Muscle of leg (tissue), 11 donors: Measurements from ENCODE around the gene PATE2. TPM values are rescaled to one million over a fixed set of nuclear protein-coding genes. Genes with fewer than 3 reads are reported as not detected.

Source experiments
- DNase-seq: peaks from one replicate; pipeline ENCODE4 v3.0.0; 2013
- H3K27ac ChIP-seq: one replicate; pipeline ENCODE4 v1.5.1; 2013; ENCODE audit warnings: mild to moderate bottlenecking, low read length, control low read depth
- H3K27me3 ChIP-seq: one replicate; pipeline ENCODE4 v1.6.1; 2013; ENCODE audit warnings: low read length; ENCODE audit not compliant: control insufficient read depth, insufficient read depth
- H3K36me3 ChIP-seq: one replicate; pipeline ENCODE4 v1.6.1; 2013; ENCODE audit warnings: low read length; ENCODE audit not compliant: control insufficient read depth, insufficient read depth
- H3K4me1 ChIP-seq: one replicate; pipeline ENCODE4 v1.6.1; 2013; ENCODE audit warnings: low read length; ENCODE audit not compliant: control insufficient read depth, insufficient read depth
- H3K4me3 ChIP-seq: one replicate; pipeline ENCODE4 v1.5.1; 2013; ENCODE audit warnings: low read length, control low read depth
- H3K9me3 ChIP-seq: replicated peaks from 2 replicates; pipeline ENCODE4 v1.6.1; 2013; ENCODE audit warnings: low read depth, low read length; ENCODE audit not compliant: control insufficient read depth
- WGBS: methylation state at CpG from one replicate; pipeline ENCODE4 v1.1.5; 2013; ENCODE audit warnings: missing lambda C conversion rate; ENCODE audit not compliant: insufficient coverage; 5-methylcytosine and 5-hydroxymethylcytosine counted together
- polyA plus RNA-seq, 8 donors: library from polyadenylated mRNA; unstranded; fragments of 120-200 nt; gene quantifications; one replicate each; pipeline versions ENCODE4 v1.2.1 to v1.2.3, GENCODE V29; 2013; ENCODE audit warnings: inconsistent platforms in 1 of 8, low replicate concordance in 1 of 8; ENCODE audit not compliant: insufficient read length in 8 of 8, insufficient read depth in 1 of 8
- total RNA-seq: library from RNA; stranded (reverse); fragments of 120-200 nt; gene quantifications from one replicate; pipeline ENCODE4 v1.2.4, GENCODE V29; 2013

The PATE2 gene
- total and polyA plus RNA-seq, 9 donors, result 0.07 to 0.17 (median 0.13) TPM; not detected in 6

GRCh38 chr11:125740617-125741016 is 38.0 kb downstream of the PATE2 start:
- DNase-seq, result no peak
- H3K4me1 ChIP-seq, result no peaks in the 10 kb centered on the region
- H3K36me3 ChIP-seq, result no peaks in the 10 kb centered on the region
- no peaks in the 10 kb centered on the region for H3K27me3 ChIP-seq
- H3K27ac ChIP-seq, result no peak overlapping the region
- H3K9me3 ChIP-seq, result no peaks in the 10 kb centered on the region
- H3K4me3 ChIP-seq, result no peak overlapping the region

GRCh38 chr11:125728969-125729368 is 49.7 kb downstream of the PATE2 start:
- no peaks in the 10 kb centered on the region for H3K4me1 ChIP-seq
- H3K27ac ChIP-seq, result no peak overlapping the region
- no peak for DNase-seq
- H3K9me3 ChIP-seq, result no peaks in the 10 kb centered on the region
- 38% methylated on average over 2 of the region's 3 CpGs for WGBS
- H3K36me3 ChIP-seq, result no peaks in the 10 kb centered on the region
- no peak overlapping the region for H3K4me3 ChIP-seq
- no peaks in the 10 kb centered on the region for H3K27me3 ChIP-seq

Other genes starting within 250 kb of the PATE2 start
- 40.3 TPM for gene EI24, start 209.4 kb downstream of the PATE2 start, total RNA-seq
- 10 to 100 TPM; 51.4 to 83.3 (median 66.8) TPM for gene EI24, start 209.4 kb downstream of the PATE2 start, polyA plus RNA-seq
- 68.9 TPM for gene STT3A, start 186.0 kb downstream of the PATE2 start, total RNA-seq
- gene STT3A, start 186.0 kb downstream of the PATE2 start, polyA plus RNA-seq, result 100 to 1,000 TPM; 109 to 158 (median 115) TPM
- gene CHEK1, start 153.7 kb downstream of the PATE2 start, total RNA-seq, result 9.4 TPM
- gene CHEK1, start 153.7 kb downstream of the PATE2 start, polyA plus RNA-seq, result 10 to 100 TPM in 3 of 8 donors, 1 to 10 TPM in 5; 7.6 to 16.6 (median 9.7) TPM
- not detected for gene ACRV1, start 98.0 kb downstream of the PATE2 start, total RNA-seq
- gene ACRV1, start 98.0 kb downstream of the PATE2 start, polyA plus RNA-seq, result under 1 TPM; 0.26 to 0.78 (median 0.37) TPM
- gene PATE1, start 32.5 kb downstream of the PATE2 start, total RNA-seq, result not detected
- gene PATE1, start 32.5 kb downstream of the PATE2 start, polyA plus RNA-seq, result not detected
- not detected for gene PATE3, start 9.3 kb upstream of the PATE2 start, total RNA-seq
- not detected for gene PATE3, start 9.3 kb upstream of the PATE2 start, polyA plus RNA-seq
- not detected for gene PATE4, start 54.5 kb upstream of the PATE2 start, total RNA-seq
- gene PATE4, start 54.5 kb upstream of the PATE2 start, polyA plus RNA-seq, result under 1 TPM in 3 of 8 donors, not detected in 5; 0.09 to 0.25 (median 0.12) TPM
- gene HYLS1, start 108.8 kb upstream of the PATE2 start, total RNA-seq, result 5.3 TPM
- gene HYLS1, start 108.8 kb upstream of the PATE2 start, polyA plus RNA-seq, result 1 to 10 TPM; 5.0 to 7.4 (median 5.9) TPM
- 11.0 TPM for gene PUS3, start 124.4 kb upstream of the PATE2 start, total RNA-seq
- 10 to 100 TPM in 6 of 8 donors, 1 to 10 TPM in 2; 9.6 to 12.7 (median 10.9) TPM for gene PUS3, start 124.4 kb upstream of the PATE2 start, polyA plus RNA-seq
- 0.35 TPM for gene DDX25, start 125.7 kb upstream of the PATE2 start, total RNA-seq
- gene DDX25, start 125.7 kb upstream of the PATE2 start, polyA plus RNA-seq, result under 1 TPM; 0.22 to 0.77 (median 0.35) TPM
- gene VSIG10L2, start 167.2 kb upstream of the PATE2 start, total RNA-seq, result 0.27 TPM
- gene VSIG10L2, start 167.2 kb upstream of the PATE2 start, polyA plus RNA-seq, result under 1 TPM in 2 of 8 donors, not detected in 6; 0.03 to 0.04 TPM